Fibroblast of skin of right quadriceps (primary cell): Measurements from ENCODE around the gene PI4K2A.

Experiments
- DNase-seq: peaks from one replicate; pipeline ENCODE4 v3.0.0-alpha.2; 2013

The PI4K2A gene

DNA sequence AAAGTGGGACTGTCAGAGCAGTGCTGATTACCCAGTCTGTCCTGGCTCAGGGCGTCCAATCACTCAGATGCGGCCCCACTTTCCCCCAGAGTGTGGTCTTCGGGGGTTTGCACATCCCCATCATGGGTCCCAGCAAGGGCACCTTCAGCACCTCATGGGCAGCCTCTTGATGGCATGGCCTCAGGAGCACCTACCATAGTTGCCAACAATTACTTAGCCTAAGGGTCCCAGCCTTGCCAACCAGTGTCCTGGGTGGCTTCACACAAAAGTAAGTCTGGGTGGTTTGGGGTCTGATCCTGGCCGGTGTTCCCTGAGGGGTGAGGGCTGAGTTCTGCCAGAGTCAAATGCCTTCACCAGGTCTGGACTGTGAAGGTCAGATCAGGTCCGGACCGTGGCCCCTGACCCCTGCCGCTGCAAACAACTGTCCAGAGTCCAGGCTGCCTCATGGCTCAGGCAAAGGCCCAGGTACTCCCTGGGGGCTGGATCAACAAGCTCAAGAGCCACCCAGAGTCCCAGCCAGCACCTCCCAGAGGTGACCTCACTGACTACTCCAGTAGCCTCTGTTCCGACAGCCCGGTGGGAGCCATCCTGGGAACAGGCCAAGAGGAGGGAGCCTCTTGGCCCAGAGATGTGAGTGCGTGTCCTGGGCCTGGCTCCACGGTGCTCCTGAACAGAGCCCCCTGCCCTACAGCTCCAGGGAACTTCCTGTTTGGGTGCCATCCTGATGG, 66.8 kb downstream of the PI4K2A start:
- DNase-seq = no peak

DNA sequence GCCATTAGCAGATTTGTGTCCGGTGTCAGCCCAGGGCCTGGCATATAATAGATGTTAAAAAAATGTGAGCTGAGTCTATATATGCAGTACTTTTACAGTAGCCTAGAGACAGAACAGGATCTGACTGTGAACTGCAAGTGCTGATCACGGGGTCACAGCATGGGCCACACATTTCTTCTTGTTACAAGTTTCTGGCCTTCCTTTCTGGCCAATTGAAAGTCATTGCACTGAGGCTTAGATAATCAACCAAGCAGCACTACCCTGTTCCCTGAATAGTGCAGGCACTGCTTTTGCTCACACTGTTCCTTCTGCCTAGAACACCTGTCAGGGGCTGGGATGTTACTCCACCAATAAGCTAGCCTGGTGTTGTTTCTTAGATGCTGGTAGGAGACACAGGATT, 67.7 kb downstream of the PI4K2A start:
- DNase-seq = no peak

DNA sequence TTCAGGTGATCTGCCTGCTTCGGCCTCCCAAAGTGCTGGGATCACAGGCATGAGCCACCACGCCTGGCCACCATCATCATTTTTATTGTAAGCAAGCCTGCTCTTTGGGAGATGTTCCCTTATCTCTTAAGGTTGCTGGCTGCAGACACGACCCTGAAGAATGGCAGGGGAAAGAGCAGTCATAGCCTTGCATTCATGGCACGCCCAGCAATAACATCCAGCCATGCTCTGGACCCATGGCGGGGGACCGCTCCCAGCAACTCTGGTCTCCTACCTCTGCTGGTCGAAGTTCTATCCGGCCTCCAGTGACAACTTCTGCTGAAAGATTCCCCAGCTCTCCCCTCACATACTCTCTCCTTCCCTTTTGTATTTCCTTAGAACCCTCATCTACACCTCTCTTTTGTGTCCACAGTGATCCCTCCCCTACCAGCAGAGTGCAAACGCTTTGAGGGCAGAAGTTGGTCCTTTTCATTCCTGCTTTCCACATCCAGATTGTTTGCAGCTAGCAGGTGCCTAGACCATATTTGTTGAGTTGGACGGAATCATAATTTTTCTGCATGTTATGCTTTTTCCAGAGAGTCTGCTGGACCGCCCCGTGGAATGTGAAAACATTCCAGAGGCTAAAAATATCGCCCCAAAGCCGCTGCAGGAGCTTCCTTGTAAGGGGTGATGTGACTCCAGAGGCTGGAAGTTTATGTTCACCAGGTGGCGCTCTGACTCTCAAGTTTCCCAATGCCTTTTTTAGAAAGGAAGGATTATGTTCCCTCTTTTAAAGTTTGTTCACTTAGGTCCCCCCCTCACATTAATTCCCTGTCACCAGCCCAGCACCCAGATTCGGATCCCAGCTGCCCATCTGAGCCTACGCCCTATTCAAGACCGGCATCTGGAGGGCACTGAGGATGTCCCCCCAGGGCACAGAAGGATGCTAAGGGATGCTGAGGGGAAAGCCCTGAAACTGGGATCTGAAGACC, 68.8 kb downstream of the PI4K2A start:
- peak; percentile 84 for DNase-seq

DNA sequence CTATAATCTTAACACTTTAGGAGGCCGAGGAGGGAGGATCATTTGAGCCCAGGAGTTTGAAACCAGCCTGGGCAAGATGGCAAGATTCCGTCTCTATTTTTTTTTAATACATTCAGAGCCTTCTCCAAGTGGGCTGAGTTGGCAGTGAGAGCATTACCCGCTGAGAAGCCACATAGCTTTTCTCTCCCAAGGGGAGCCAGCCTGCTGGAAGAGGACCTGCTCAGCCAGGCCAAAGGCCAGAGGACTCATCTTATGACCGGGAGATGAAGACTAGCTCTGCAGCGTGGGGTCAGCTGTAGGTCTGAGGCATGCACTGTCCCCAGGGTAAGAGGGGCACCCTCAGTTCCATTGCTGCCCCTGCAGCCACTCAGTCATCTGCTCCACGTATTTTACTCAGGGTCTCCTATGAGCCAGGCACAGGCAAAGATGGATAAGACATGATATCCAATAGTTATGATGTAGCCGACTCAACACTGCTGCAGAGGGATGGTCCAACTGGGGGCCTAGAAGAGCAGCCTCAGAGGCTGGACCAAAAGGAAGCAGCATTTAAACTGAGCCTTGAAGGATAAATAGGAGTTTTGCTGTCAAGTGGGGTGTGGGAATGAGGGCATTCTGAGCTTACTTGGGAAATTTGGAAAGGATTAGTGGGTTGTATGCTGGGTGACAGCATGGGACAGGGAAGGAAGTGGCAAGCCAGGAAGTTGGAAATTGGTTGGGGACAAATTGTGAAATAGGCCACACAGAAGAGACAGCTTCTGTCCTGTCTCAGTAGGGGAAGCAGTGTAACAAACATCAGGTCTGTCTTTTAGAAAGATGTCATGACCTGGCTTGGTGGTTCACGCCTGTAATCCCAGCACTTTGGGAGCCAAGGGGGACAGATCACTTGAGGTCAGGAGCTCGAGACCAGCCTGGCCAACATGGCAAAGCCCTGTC, 71.4 kb downstream of the PI4K2A start:
- no peak for DNase-seq

DNA sequence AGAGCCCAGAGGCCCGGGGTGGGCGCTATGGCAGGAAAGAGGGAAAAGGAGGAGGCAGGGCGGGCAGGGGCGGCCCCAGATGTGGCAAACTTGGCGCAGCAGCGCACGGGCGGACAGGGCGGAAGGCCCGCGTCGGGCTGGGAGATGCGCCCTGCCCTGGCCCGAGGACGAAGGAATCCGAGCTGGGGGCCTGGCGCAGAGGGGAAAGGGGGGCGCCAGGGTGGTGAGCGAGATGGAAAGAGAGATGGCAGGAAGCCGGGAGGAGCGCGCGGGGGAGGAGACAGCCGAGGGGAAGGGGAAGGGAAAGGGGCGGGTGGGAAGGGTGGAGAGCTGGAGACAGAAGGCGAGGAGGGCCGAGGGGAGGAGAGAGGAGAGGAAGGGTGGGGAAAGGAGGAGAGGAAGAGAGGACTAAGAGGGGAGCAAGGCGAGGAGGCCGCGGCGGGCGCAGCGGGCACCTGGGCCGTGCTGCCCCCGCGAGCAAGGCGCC, 72.9 kb downstream of the PI4K2A start, which contains the start of gene MARVELD1:
TSS of gene MARVELD1 (plus strand) at position 392 of the 487 bp plus-strand sequence. CDS start 147 bp downstream, outside the sequence.
- peak; percentile 91 for DNase-seq

DNA sequence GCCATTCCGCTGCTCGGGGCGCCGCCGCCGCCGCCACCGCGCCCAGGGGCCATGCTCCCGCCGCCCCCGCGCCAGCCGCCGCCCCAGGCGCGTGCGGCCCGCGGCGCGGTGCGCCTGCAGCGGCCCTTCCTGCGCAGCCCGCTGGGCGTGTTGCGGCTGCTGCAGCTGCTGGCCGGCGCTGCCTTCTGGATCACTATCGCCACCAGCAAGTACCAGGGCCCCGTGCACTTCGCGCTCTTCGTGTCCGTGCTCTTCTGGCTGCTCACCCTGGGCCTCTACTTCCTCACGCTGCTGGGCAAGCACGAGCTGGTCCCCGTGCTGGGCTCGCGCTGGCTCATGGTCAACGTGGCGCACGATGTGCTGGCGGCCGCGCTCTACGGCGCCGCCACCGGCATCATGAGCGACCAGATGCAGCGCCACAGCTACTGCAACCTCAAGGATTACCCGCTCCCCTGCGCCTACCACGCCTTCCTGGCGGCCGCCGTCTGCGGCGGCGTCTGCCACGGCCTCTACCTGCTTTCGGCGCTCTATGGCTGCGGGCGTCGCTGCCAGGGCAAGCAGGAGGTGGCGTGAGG, 73.4 kb downstream of the PI4K2A start:
- peak; percentile 71 for DNase-seq

DNA sequence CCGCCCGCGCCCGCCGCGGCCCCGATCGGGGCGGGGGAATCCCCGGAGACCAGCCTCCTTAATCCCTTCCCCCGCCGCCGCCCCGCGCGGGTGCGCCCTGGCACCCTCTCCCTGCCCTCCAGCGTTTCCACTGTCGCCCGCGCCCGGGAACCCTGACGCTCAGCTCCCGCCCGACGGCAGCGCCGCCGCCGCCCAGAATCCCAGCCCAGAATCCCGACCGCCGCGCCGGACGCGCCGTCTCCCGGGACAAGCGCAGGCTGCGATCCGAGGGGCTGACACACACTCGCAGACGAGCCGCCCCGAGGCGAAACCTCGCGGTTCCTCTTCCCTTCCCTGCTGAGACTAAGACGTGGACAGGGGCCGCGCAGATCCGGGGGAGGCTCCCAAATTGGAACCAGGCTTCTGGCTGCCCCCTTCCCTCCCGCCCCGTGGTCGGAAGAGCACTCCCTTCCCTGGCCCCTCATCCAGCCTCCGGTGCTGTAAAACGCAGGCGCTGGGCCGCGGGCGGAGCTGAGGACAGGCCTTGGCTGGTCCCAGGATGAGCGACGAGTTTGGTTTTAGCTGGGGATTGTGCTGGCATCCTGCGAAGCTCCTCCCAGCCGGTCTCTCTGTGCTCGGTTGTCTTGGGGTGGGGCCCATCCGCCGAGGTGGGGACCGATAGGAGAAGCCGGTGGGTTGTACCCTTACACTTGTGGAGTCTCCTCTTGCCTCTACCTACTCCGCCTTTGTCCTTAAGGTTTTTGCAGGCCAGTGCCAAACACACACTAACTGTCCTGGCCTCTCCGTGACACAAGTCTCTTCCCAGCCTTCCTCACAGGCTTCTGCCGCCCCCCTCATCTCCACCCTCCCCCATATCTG, 74.2 kb downstream of the PI4K2A start:
- DNase-seq = peak; percentile 83

DNA sequence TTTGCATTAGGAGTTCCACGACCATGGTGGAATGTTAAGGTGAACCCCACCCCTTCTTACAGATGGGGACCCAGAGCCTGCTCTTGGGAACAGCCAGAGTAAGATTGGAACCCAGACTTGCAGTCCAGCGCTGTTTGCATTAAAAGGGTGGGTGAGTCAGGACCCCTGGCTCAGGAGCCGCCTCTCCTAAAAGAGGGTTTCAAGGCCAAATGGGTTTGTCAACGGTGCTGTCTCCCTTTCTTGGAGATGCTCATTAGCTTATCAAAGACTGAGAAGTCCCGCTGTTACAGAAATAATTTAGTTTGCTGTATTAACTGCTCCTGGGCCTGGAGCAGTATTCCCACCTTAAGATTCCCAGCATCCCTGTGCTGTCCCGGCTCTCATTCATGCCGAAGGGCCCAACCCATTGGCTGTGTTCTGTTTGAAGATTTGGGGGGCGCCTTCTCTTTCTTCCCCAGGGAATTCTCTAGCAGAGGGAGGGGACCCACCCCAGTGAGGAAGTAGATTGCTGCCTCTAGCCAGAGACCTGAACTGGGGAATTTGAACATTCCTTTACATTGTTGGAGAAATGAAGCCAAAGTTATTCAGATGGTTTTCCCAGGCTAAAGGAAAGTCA, 74.9 kb downstream of the PI4K2A start:
- no peak for DNase-seq

DNA sequence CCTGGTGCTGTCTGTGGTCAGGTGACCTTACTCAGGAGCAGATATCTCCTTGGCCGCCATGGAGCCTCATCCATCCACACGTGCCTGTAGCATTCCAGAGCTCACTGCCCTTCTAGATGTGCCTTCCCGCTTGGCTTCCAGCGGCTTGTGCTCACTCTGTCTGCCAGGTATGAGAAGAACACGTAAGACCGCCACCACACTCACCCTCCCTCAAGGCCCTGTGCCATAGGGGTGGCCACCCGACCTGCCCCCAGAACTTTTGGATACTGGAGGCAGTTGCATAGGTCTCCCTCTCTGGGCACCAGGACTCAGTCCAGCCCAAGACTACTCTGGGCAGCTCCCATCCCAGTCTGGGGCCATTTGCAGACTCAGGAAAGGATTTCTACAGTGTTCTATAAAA, 77.2 kb downstream of the PI4K2A start:
- DNase-seq = no peak

DNA sequence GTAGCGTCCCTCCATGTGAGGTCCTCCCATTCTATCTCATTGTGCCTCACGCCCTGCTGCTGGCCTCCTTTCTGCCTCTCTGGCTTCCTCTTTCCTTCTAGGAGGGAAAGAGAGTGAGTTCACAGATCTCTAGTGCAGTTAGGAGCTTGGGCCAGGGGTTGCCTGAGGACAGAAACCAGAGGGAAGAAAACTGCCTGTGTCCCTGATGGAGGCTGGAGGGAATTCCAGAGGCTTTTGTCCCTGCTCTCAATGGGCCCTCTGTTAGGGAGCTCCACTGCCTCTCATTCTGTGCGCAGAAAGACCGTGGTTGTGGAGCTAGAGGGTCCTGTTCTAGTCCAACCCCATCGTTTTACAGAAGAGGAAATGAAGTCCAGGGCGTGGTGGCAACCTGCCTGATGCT, 77.7 kb downstream of the PI4K2A start:
- DNase-seq = no peak

DNA sequence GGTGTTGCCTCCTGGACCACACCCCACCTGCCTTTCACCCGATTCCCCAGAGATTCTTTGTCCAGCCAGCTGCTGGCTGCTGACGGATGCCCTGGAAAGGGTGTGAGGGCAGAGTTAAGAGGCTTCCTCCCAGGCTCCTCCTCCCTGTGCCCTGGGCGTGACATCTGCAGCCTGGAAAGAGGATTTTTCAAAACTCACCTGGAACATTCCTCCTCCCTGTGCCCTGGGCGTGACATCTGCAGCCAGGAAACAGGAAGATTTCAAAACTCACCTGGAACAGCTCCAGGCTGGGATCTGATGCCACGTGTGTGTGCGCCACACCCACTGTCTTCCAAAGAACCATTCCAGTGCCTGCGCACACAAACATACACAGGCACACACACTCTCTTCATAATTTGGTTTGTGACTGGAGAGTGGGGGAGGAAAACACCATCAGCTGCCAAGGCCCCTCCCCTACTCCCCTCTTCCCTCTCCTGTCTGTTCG, 78.2 kb downstream of the PI4K2A start:
- no peak for DNase-seq

GRCh38 chr10:97719602-97720001, 79.1 kb downstream of the PI4K2A start:
- no peak for DNase-seq

GRCh38 chr10:97721871-97722780, 81.7 kb downstream of the PI4K2A start:
- DNase-seq = no peak

GRCh38 chr10:97723001-97723400, 82.5 kb downstream of the PI4K2A start:
- no peak for DNase-seq

DNA sequence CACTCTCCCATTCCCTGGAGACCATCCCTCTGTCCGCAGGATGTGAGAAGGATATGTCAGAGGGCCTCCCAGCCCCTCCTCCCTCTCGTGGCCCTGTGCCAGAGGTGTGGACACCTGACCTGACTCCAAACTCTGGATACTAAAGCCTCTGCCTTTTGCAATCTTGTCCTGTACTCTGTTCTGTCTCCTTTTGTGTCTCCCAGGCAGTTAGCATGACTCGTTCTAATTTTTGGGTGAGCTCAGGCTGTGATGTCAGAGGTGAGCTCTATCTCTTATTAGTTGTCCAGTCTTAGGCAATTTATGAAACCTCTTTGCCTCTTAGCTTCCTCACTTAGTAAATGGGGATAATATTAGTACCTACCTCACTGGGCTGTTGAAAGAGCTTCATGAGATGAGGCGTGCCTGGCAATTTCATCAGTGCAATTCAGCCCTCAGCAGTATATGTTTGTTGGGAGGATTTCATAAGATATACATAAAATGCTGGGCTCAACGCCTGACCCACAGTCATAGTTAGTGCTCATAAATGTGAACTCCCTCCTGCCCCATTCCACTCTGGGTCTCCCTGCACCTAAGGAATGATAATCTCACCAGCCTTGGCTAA, 84.0 kb downstream of the PI4K2A start:
- DNase-seq = peak; percentile 53
